ENCODE results near the gene PAK4.

GRCh38 chr19:39136225-39136940 is 10.8 kb downstream of the PAK4 start:
- TF ChIP-seq FOXM1 (IDR thresholded peaks at IDR 0.05; ENCODE audit: borderline replicate concordance, low read depth): no peak
- no peak for TF ChIP-seq EGR1 (IDR thresholded peaks at IDR 0.05)
- TF ChIP-seq, protein P1, sequence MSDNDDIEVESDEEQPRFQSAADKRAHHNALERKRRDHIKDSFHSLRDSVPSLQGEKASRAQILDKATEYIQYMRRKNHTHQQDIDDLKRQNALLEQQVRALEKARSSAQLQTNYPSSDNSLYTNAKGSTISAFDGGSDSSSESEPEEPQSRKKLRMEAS (IDR thresholded peaks at IDR 0.05): no peak
- TF ChIP-seq CEBPB (IDR thresholded peaks at IDR 0.05): no peak
- no peak for TF ChIP-seq CREB1 (IDR thresholded peaks at IDR 0.05; ENCODE audit: low read depth)
